Measurements from ENCODE around the gene CLSTN2.

CLSTN2 gene

GRCh38 chr3:140273542-140274195, 338.7 kb downstream of the CLSTN2 start:
- DNase-seq (ENCODE audit: insufficient read length, low spot score), result no peak
- no peak for FAIRE-seq
- TF ChIP-seq POLR2A (IDR thresholded peaks at IDR 0.05; ENCODE audit: low read depth, low read length) (no peak), POU2F2 (IDR thresholded peaks at IDR 0.05; ENCODE audit: low read depth, low read length) (no peak), SPI1 (IDR thresholded peaks at IDR 0.05; ENCODE audit: low read depth, low read length) (no peak)

DNA sequence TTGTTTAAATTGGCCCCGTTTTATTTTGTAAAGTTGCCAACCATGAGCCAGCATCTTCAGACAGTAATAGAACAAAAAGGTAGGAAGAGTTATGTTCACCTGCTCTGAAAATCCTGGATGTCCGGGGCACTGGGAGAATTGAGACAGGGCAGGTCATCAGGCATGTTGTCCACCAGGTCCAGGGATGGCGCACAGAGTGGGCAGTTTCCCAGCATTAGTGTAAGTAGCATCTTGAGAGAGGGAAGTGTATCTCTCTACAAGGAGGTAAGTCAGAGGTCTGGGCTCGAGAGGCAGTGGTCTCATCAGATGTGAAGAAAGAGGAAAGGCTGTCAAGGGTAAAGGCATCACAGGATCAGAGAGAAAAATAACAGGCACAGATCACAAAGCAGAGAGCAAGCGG, 339.4 kb downstream of the CLSTN2 start:
- DNase-seq (ENCODE audit: insufficient read length, low spot score) (no peak), FAIRE-seq (no peak)
- TF ChIP-seq POU2F2 (IDR thresholded peaks at IDR 0.05; ENCODE audit: low read depth, low read length), result no peak
- no peak for TF ChIP-seq TAF1 (IDR thresholded peaks at IDR 0.05; ENCODE audit: low read depth, low read length)
- no peak for TF ChIP-seq POLR2AphosphoS5 (IDR thresholded peaks at IDR 0.05; ENCODE audit: low read depth, low read length)
- TF ChIP-seq SPI1 (IDR thresholded peaks at IDR 0.05; ENCODE audit: low read depth, low read length), result no peak
- no peak for TF ChIP-seq POLR2A (IDR thresholded peaks at IDR 0.05; ENCODE audit: low read depth, low read length)
- no peak for TF ChIP-seq PAX5 (IDR thresholded peaks at IDR 0.05; ENCODE audit: insufficient read depth, low read length, severe bottlenecking)

GRCh38 chr3:140276703-140277102, 341.7 kb downstream of the CLSTN2 start:
- no peak for TF ChIP-seq TAF1 (IDR thresholded peaks at IDR 0.05; ENCODE audit: low read depth, low read length)
- no peak for TF ChIP-seq POU2F2 (IDR thresholded peaks at IDR 0.05; ENCODE audit: low read depth, low read length)
- no peak for TF ChIP-seq POLR2AphosphoS5 (IDR thresholded peaks at IDR 0.05; ENCODE audit: low read depth, low read length)
- no peak for TF ChIP-seq POLR2A (IDR thresholded peaks at IDR 0.05; ENCODE audit: low read depth, low read length)
- TF ChIP-seq PAX5 (IDR thresholded peaks at IDR 0.05; ENCODE audit: insufficient read depth, low read length, severe bottlenecking), result no peak
- TF ChIP-seq SPI1 (IDR thresholded peaks at IDR 0.05; ENCODE audit: low read depth, low read length), result no peak
- DNase-seq (ENCODE audit: insufficient read length, low spot score) (no peak), FAIRE-seq (no peak)

- no peak for DNase-seq (ENCODE audit: insufficient read length, low spot score)
- FAIRE-seq, result no peak
- TF ChIP-seq PAX5 (IDR thresholded peaks at IDR 0.05; ENCODE audit: insufficient read depth, low read length, severe bottlenecking) (no peak), POLR2AphosphoS5 (IDR thresholded peaks at IDR 0.05; ENCODE audit: low read depth, low read length) (no peak), SPI1 (IDR thresholded peaks at IDR 0.05; ENCODE audit: low read depth, low read length) (no peak), POLR2A (IDR thresholded peaks at IDR 0.05; ENCODE audit: low read depth, low read length) (no peak), POU2F2 (IDR thresholded peaks at IDR 0.05; ENCODE audit: low read depth, low read length) (no peak), TAF1 (IDR thresholded peaks at IDR 0.05; ENCODE audit: low read depth, low read length) (no peak)
These were observed 342.9 kb downstream of the CLSTN2 start for GRCh38 chr3:140277886-140278285.

DNA sequence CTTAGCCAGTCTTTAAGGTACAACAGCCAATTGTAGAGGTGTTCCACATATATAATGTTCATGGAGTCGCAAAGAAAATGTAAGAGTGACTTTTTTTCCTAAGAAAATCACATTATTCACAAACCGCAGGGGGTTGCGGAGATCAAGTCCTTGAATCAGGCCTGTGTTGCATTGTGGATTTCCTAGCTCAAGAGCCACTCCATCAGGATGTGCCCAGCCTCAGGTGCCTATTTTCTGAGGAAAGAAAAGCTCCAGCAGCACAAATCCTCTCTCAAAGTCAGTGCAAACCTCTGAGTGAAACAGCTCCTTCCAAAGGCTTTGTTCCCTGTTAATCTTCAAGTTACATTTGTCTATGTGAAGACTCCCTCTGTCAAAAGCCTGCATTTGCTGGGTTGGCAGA, 349.4 kb downstream of the CLSTN2 start:
- DNase-seq (ENCODE audit: insufficient read length, low spot score) (no peak), FAIRE-seq (no peak)
- TF ChIP-seq POU2F2 (IDR thresholded peaks at IDR 0.05; ENCODE audit: low read depth, low read length) (no peak), POLR2A (IDR thresholded peaks at IDR 0.05; ENCODE audit: low read depth, low read length) (no peak), POLR2AphosphoS5 (IDR thresholded peaks at IDR 0.05; ENCODE audit: low read depth, low read length) (no peak), TAF1 (IDR thresholded peaks at IDR 0.05; ENCODE audit: low read depth, low read length) (no peak), SPI1 (IDR thresholded peaks at IDR 0.05; ENCODE audit: low read depth, low read length) (no peak), PAX5 (IDR thresholded peaks at IDR 0.05; ENCODE audit: insufficient read depth, low read length, severe bottlenecking) (no peak)

DNA sequence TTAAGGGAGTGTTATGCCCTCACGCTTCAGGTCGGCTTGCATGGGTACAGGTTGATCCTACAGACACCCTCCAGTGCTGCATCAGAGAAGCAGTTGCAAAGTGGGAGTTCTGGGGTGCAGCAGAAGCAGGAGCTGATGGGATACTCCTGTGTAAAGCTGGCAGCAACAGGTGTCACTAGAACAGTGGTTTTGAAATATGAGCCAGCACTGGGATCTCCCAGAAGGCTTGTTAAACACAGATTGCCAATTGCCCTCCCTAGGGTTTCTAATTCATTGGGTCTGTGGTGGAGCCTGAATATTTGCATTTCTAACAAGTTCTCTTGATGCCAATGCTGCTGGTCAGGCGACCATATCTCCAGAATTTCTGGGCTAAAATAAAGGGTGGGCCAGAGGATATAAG, 350.4 kb downstream of the CLSTN2 start:
- DNase-seq (ENCODE audit: insufficient read length, low spot score) (no peak), FAIRE-seq (no peak)
- TF ChIP-seq SPI1 (IDR thresholded peaks at IDR 0.05; ENCODE audit: low read depth, low read length) (no peak), POLR2AphosphoS5 (IDR thresholded peaks at IDR 0.05; ENCODE audit: low read depth, low read length) (no peak), TAF1 (IDR thresholded peaks at IDR 0.05; ENCODE audit: low read depth, low read length) (no peak), POU2F2 (IDR thresholded peaks at IDR 0.05; ENCODE audit: low read depth, low read length) (no peak), PAX5 (IDR thresholded peaks at IDR 0.05; ENCODE audit: insufficient read depth, low read length, severe bottlenecking) (no peak), POLR2A (IDR thresholded peaks at IDR 0.05; ENCODE audit: low read depth, low read length) (no peak)

DNA sequence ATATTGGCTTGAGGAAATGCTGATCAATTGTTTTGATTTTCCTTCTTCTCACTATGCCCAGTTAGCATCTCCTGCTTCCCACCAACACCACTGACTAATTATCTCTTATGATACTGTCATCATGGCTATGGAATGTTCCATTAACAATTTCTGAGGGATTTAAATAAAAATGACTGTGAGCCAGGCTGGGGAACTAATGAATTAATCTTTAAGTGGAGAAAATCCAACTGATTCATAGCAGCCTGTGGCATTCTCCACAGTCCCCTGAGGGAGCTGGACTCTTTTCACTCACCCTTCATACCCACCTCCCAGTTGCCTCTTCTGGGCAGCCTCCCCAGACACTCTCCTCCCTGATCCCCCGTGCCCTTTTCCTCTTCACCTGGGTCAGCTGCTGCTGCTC, 353.6 kb downstream of the CLSTN2 start:
- no peak for DNase-seq (ENCODE audit: insufficient read length, low spot score)
- FAIRE-seq, result no peak
- TF ChIP-seq POLR2A (IDR thresholded peaks at IDR 0.05; ENCODE audit: low read depth, low read length), result no peak
- no peak for TF ChIP-seq PAX5 (IDR thresholded peaks at IDR 0.05; ENCODE audit: insufficient read depth, low read length, severe bottlenecking)
- TF ChIP-seq POU2F2 (IDR thresholded peaks at IDR 0.05; ENCODE audit: low read depth, low read length), result no peak
- TF ChIP-seq TAF1 (IDR thresholded peaks at IDR 0.05; ENCODE audit: low read depth, low read length), result no peak
- TF ChIP-seq POLR2AphosphoS5 (IDR thresholded peaks at IDR 0.05; ENCODE audit: low read depth, low read length), result no peak
- TF ChIP-seq SPI1 (IDR thresholded peaks at IDR 0.05; ENCODE audit: low read depth, low read length), result no peak

- DNase-seq (ENCODE audit: insufficient read length, low spot score), result no peak
- FAIRE-seq, result no peak
- TF ChIP-seq POLR2AphosphoS5 (IDR thresholded peaks at IDR 0.05; ENCODE audit: low read depth, low read length) (no peak), POLR2A (IDR thresholded peaks at IDR 0.05; ENCODE audit: low read depth, low read length) (no peak), SPI1 (IDR thresholded peaks at IDR 0.05; ENCODE audit: low read depth, low read length) (no peak), TAF1 (IDR thresholded peaks at IDR 0.05; ENCODE audit: low read depth, low read length) (no peak), POU2F2 (IDR thresholded peaks at IDR 0.05; ENCODE audit: low read depth, low read length) (no peak), PAX5 (IDR thresholded peaks at IDR 0.05; ENCODE audit: insufficient read depth, low read length, severe bottlenecking) (no peak)
These were observed 355.1 kb downstream of the CLSTN2 start for GRCh38 chr3:140290105-140290504.

- no peak for DNase-seq (ENCODE audit: insufficient read length, low spot score)
- no peak for TF ChIP-seq SPI1 (IDR thresholded peaks at IDR 0.05; ENCODE audit: low read depth, low read length)
- no peak for TF ChIP-seq TAF1 (IDR thresholded peaks at IDR 0.05; ENCODE audit: low read depth, low read length)
- TF ChIP-seq POU2F2 (IDR thresholded peaks at IDR 0.05; ENCODE audit: low read depth, low read length), result no peak
- TF ChIP-seq PAX5 (IDR thresholded peaks at IDR 0.05; ENCODE audit: insufficient read depth, low read length, severe bottlenecking), result no peak
- TF ChIP-seq POLR2AphosphoS5 (IDR thresholded peaks at IDR 0.05; ENCODE audit: low read depth, low read length), result no peak
- FAIRE-seq, result no peak
These were observed 357.2 kb downstream of the CLSTN2 start for GRCh38 chr3:140292170-140292569.

- FAIRE-seq (no peak), DNase-seq (ENCODE audit: insufficient read length, low spot score) (no peak)
- TF ChIP-seq SPI1 (IDR thresholded peaks at IDR 0.05; ENCODE audit: low read depth, low read length), result no peak
- no peak for TF ChIP-seq PAX5 (IDR thresholded peaks at IDR 0.05; ENCODE audit: insufficient read depth, low read length, severe bottlenecking)
- no peak for TF ChIP-seq POU2F2 (IDR thresholded peaks at IDR 0.05; ENCODE audit: low read depth, low read length)
- TF ChIP-seq TAF1 (IDR thresholded peaks at IDR 0.05; ENCODE audit: low read depth, low read length), result no peak
These were observed 357.7 kb downstream of the CLSTN2 start for GRCh38 chr3:140292684-140293083.
